Neuronal stem cell (in vitro differentiated cells): ENCODE data around the gene HNRNPH3. TPM values are rescaled to one million over a fixed set of nuclear protein-coding genes. Genes with fewer than 3 reads are reported as not detected.
A peak's percentile ranks its signal among the peaks of the same experiment; 100 is the strongest.

Experiments used
- DNase-seq: peaks from one replicate; pipeline ENCODE4 v3.0.0-alpha.2; 2013; ENCODE audit warnings: low spot score
- H2AFZ ChIP-seq: one replicate; pipeline ENCODE4 v1.6.1; 2013; ENCODE audit warnings: mild to moderate bottlenecking, low read length, inconsistent platforms
- H2AK5ac ChIP-seq: 2 replicates; pipeline ENCODE4 v1.6.1; 2013; ENCODE audit warnings: low read depth, mild to moderate bottlenecking, inconsistent platforms, low read length, moderate library complexity, mixed read lengths
- H2BK120ac ChIP-seq: 2 replicates; pipeline ENCODE4 v1.6.1; 2013; ENCODE audit warnings: low read depth, mild to moderate bottlenecking, inconsistent platforms, low read length, moderate library complexity, mixed read lengths
- H2BK12ac ChIP-seq: one replicate; pipeline ENCODE4 v1.6.1; 2013; ENCODE audit warnings: low read length, inconsistent platforms
- H2BK15ac ChIP-seq: 2 replicates; pipeline ENCODE4 v1.6.1; 2013; ENCODE audit warnings: mild to moderate bottlenecking, low read length, inconsistent platforms, mixed read lengths
- H2BK5ac ChIP-seq: one replicate; pipeline ENCODE4 v1.6.1; 2013; ENCODE audit warnings: inconsistent platforms, mild to moderate bottlenecking, low read length, moderate library complexity
- H3K14ac ChIP-seq: one replicate; pipeline ENCODE4 v1.6.1; 2013; ENCODE audit warnings: low read length, inconsistent platforms
- H3K18ac ChIP-seq: 2 replicates; pipeline ENCODE4 v1.6.1; 2013; ENCODE audit warnings: low read length, inconsistent platforms
- H3K23ac ChIP-seq: 2 replicates; pipeline ENCODE4 v1.6.1; 2013; ENCODE audit warnings: low read depth, mild to moderate bottlenecking, mixed read lengths, low read length, inconsistent platforms; ENCODE audit not compliant: poor library complexity
- H3K27ac ChIP-seq: replicated peaks from 3 replicates; pipeline ENCODE4 v1.5.1; 2013; ENCODE audit warnings: low read length, inconsistent platforms
- H3K27me3 ChIP-seq, 3 experiments: 2 replicates each; pipeline ENCODE4 v1.6.1; 2013; ENCODE audit warnings: low read length in 3 of 3, mild to moderate bottlenecking in 2 of 3, inconsistent platforms in 1 of 3, low read depth in 1 of 3, mixed read lengths in 1 of 3, moderate library complexity in 1 of 3; ENCODE audit not compliant: control insufficient read depth in 3 of 3, insufficient read depth in 3 of 3
- H3K36me3 ChIP-seq, 2 donors: replicated peaks in 1 of 2; 2 replicates each; pipeline ENCODE4 v1.6.1; 2013; ENCODE audit warnings: low read length in 2 of 2; ENCODE audit not compliant: control insufficient read depth in 2 of 2, insufficient read depth in 2 of 2
- H3K4ac ChIP-seq: 2 replicates; pipeline ENCODE4 v1.6.1; 2013; ENCODE audit warnings: inconsistent platforms, mild to moderate bottlenecking, low read length, moderate library complexity
- H3K4me1 ChIP-seq, 2 donors: 1 replicate in 1 of 2; 2 replicates in 1 of 2; pipeline ENCODE4 v1.6.1; 2013; ENCODE audit warnings: low read length in 2 of 2, low read depth in 1 of 2; ENCODE audit not compliant: control insufficient read depth in 2 of 2, insufficient read depth in 1 of 2
- H3K4me2 ChIP-seq: one replicate; pipeline ENCODE4 v1.6.1; 2013; ENCODE audit warnings: mild to moderate bottlenecking, low read length, inconsistent platforms; ENCODE audit not compliant: insufficient read depth, poor library complexity, severe bottlenecking
- H3K4me3 ChIP-seq, 2 donors: 2 replicates each; pipeline ENCODE4 v1.5.1; 2013; ENCODE audit warnings: low read length in 2 of 2, mild to moderate bottlenecking in 2 of 2, inconsistent platforms in 1 of 2, moderate library complexity in 1 of 2
- H3K79me1 ChIP-seq: one replicate; pipeline ENCODE4 v1.6.1; 2013; ENCODE audit warnings: low read depth, mild to moderate bottlenecking, inconsistent platforms, low read length, moderate library complexity
- H3K9ac ChIP-seq: one replicate; pipeline ENCODE4 v1.6.1; 2013; ENCODE audit warnings: mild to moderate bottlenecking, low read depth, low read length, inconsistent platforms; ENCODE audit not compliant: poor library complexity
- H3K9me3 ChIP-seq, 2 donors: replicated peaks in 1 of 2; 2 replicates each; pipeline versions ENCODE3 to v1.6.1; 2013; ENCODE audit warnings: low read length in 2 of 2, mild to moderate bottlenecking in 2 of 2, inconsistent platforms in 1 of 2, low read depth in 1 of 2, mixed read lengths in 1 of 2, moderate library complexity in 1 of 2; ENCODE audit not compliant: control insufficient read depth in 2 of 2, insufficient read depth in 1 of 2
- H4K8ac ChIP-seq: one replicate; pipeline ENCODE4 v1.6.1; 2013; ENCODE audit warnings: low read depth, mild to moderate bottlenecking, inconsistent platforms, low read length, moderate library complexity
- H4K91ac ChIP-seq: one replicate; pipeline ENCODE4 v1.6.1; 2013; ENCODE audit warnings: low read length, low read depth, mild to moderate bottlenecking, inconsistent platforms; ENCODE audit not compliant: poor library complexity
- WGBS, 2 donors: extraction: QIAGEN DNeasy Blood & Tissue Kit; methylation state at CpG; one replicate each; pipeline ENCODE4 v1.1.7; 2013; ENCODE audit warnings: missing lambda C conversion rate in 2 of 2, mixed read lengths in 1 of 2; ENCODE audit not compliant: insufficient read length in 2 of 2, insufficient replicate concordance in 1 of 2; ENCODE audit errors: extremely low coverage in 2 of 2; 5-methylcytosine and 5-hydroxymethylcytosine counted together
- polyA plus RNA-seq, 2 experiments: library from polyadenylated mRNA; stranded (reverse); fragments of 200-250 nt; gene quantifications; one replicate each; pipeline ENCODE4 v1.2.3, GENCODE V29; 2013

The HNRNPH3 gene, protein sequence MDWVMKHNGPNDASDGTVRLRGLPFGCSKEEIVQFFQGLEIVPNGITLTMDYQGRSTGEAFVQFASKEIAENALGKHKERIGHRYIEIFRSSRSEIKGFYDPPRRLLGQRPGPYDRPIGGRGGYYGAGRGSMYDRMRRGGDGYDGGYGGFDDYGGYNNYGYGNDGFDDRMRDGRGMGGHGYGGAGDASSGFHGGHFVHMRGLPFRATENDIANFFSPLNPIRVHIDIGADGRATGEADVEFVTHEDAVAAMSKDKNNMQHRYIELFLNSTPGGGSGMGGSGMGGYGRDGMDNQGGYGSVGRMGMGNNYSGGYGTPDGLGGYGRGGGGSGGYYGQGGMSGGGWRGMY
- polyA plus RNA-seq (2013, experiment 1 of 2) = 341 TPM
- polyA plus RNA-seq (2013, experiment 2 of 2) = 342 TPM

DNA sequence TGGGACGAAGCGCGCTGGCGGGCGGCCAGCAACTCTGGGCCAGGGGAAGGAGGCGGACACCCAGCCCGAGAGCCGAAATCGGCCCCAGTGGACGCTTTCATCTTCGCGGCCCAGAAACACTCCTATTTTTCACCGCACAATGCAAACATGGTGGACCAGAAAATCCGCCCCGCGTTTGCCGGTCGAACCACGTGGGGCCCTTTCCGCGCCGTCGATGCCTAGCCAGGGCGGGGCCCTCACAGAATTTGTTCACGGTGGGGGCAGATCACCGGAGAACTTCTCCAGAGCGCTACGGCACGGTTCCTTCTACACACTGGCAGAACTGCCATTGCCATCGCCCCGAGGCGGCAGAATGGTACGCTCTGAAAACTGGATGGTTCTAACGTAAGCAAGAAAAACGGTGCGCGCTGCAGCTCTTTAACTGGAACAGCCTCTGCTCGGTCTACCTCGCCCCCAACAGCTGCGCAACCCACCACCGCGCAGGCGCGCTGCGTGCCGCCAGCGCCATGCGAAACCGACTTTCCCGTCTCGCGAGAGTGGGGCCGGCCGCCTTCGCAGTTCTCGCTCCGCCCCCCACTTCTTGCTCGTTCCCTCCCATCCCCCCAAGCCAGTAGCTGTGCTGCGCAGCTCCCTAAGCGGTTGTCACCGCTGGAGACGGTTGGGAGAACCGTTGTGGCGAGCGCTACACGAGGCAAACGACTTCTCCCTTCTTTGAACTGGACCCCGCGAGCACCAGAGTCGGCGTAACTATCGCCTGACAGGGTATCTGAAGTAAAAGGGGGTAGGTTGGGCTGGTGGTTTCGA is at the start of gene HNRNPH3:
TSS of gene HNRNPH3 (plus strand) at position 610 of the 804 bp plus-strand sequence. CDS start 5,158 bp downstream, outside the sequence.
- Histone ChIP-seq H3K9ac (peak within 1 kb of the TSS; percentile 98), H3K4me1 (peaks cover 6 to 25% of the 10 kb centered on the region in 2 donors)

DNA sequence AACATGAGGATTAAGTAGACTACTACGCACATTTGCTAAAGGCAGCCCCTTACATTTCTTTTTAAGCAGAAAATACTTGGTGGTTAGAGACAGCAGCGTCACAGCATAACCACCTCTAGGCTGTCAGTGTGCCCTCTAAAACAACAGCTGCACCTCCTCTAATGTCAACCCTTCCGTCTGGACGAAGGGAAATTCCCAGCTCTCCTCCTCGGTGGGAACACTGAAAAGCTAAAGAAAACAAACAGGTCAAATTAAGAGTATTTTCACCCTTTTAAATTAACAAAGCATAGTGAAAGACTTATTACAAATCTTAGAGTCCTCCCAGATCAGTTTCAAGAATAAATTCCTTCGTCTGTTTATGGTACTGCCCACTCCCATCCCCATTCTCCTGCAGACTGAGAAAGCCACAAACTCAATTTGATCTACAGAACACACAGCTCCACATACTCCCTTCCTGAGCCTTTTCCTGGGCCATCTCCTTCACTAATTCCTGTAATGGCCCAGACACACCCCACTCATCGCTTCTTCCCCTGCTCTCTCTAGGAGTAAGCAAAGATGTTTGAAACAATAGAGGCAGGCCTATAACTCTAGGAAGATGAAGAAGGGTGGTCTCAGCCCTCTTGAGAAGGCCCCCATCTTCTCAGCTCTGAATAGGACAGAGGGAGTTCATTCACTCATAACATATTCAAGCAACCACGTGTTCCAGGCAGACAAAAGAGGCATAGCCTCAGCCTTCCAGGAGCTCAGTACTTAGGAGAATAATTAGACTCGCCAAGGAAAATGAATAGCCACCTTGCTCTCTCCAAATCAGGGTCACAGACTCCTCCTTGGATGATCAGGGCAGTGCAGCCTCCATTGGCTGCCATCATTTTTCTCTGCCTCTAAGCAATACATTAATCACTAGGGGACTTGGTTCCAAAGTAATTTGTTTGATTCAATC is 47.5 kb upstream of the HNRNPH3 start:
- peak overlapping the region; percentile 83 for H2AFZ ChIP-seq
- peaks cover 9 to 12% of the 10 kb centered on the region in 2 donors for H3K4me1 ChIP-seq
- no peak overlapping the region for H3K9ac ChIP-seq
- H3K23ac ChIP-seq = no peak overlapping the region
- H3K9me3 ChIP-seq = no peaks in the 10 kb centered on the region
- H3K4me3 ChIP-seq = no peak overlapping the region
- H2BK5ac ChIP-seq = no peak overlapping the region
- H2AK5ac ChIP-seq = no peak overlapping the region
- no peak overlapping the region for H2BK15ac ChIP-seq
- H3K27me3 ChIP-seq = no peaks in the 10 kb centered on the region
- no peak overlapping the region for H2BK12ac ChIP-seq
- H4K91ac ChIP-seq = no peak overlapping the region
- no CpG with 5 or more reads among the region's 9 CpGs for WGBS, 2 donors
- no peaks in the 10 kb centered on the region for H3K79me1 ChIP-seq
- H3K14ac ChIP-seq = no peak overlapping the region
- H3K36me3 ChIP-seq = peaks cover 0 to 1% of the 10 kb centered on the region in 2 donors
- H3K27ac ChIP-seq = peak overlapping the region; percentile 23
- H4K8ac ChIP-seq = no peak overlapping the region
- no peak overlapping the region for H3K18ac ChIP-seq
- no peak overlapping the region for H2BK120ac ChIP-seq
- no peak for DNase-seq
- no peak overlapping the region for H3K4ac ChIP-seq
- H3K4me2 ChIP-seq = no peak overlapping the region

More for the DNA sequence above, at the start of gene HNRNPH3:
- Histone ChIP-seq H2AFZ (peak within 1 kb of the TSS; percentile 93), H4K91ac (peak within 1 kb of the TSS; percentile 97), H4K8ac (peak within 1 kb of the TSS; percentile 66), H3K9me3 (no peaks in the 10 kb centered on the region), H3K27me3 (no peaks in the 10 kb centered on the region), H2BK5ac (peak within 1 kb of the TSS; percentile 91), H3K4me2 (peak within 1 kb of the TSS; percentile 80), H3K79me1 (no peaks in the 10 kb centered on the region), H3K36me3 (peaks cover 0 to 37% of the 10 kb centered on the region in 2 donors), H3K14ac (peak within 1 kb of the TSS; percentile 98), H3K18ac (peak within 1 kb of the TSS; percentile 99), H2BK12ac (no peak within 1 kb of the TSS), H2AK5ac (peak within 1 kb of the TSS; percentile 98), H3K4ac (peak within 1 kb of the TSS; percentile 60), H2BK120ac (peak within 1 kb of the TSS; percentile 92), H3K4me3 (peak within 1 kb of the TSS; percentile 97 to 100), H2BK15ac (peak within 1 kb of the TSS; percentile 76), H3K27ac (peak within 1 kb of the TSS; percentile 99), H3K23ac (peak within 1 kb of the TSS; percentile 98)
- WGBS, 2 donors = no CpG with 5 or more reads among the region's 73 CpGs
- peak; percentile 98 for DNase-seq

DNA sequence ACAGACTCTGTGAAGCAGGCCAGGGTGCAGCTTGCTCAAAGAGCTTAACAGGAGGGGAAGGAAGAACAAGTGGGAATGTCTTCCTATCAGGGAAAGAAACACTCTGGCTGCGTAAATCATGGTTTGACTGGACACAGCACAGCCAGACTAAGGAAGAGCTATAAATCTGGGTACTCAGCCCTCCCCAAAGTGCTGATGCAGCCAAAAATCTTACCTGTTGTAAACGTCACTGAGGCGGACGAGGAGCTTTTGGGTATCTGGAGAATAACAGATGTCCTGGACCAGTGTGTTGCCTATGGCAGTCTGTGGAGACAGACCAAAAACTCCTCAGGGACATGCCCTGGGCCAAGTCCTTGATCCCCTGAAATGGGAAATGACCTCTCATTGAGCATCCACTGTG is 43.1 kb upstream of the HNRNPH3 start:
- H4K8ac ChIP-seq = no peak overlapping the region
- H2BK12ac ChIP-seq = no peak overlapping the region
- no peak overlapping the region for H4K91ac ChIP-seq
- H3K9ac ChIP-seq = no peak overlapping the region
- H2BK5ac ChIP-seq = no peak overlapping the region
- no peak overlapping the region for H3K4me3 ChIP-seq
- no peaks in the 10 kb centered on the region for H3K27me3 ChIP-seq
- H3K4me2 ChIP-seq = no peak overlapping the region
- no peak overlapping the region for H2BK120ac ChIP-seq
- WGBS, 2 donors = no CpG with 5 or more reads among the region's 4 CpGs
- H3K4ac ChIP-seq = no peak overlapping the region
- no peak overlapping the region for H3K18ac ChIP-seq
- no peak overlapping the region for H2AK5ac ChIP-seq
- no peak for DNase-seq
- no peak overlapping the region for H3K14ac ChIP-seq
- H2AFZ ChIP-seq = no peak overlapping the region
- no peak overlapping the region for H3K23ac ChIP-seq
- H3K27ac ChIP-seq = no peak overlapping the region
- H3K36me3 ChIP-seq = peaks cover 0 to 1% of the 10 kb centered on the region in 2 donors
- H3K9me3 ChIP-seq = no peaks in the 10 kb centered on the region
- H3K79me1 ChIP-seq = no peaks in the 10 kb centered on the region
- H3K4me1 ChIP-seq = peaks cover 9 to 12% of the 10 kb centered on the region in 2 donors
- H2BK15ac ChIP-seq = no peak overlapping the region
